CD4-positive, alpha-beta T cell (primary cell): ENCODE data around the gene MAPK11. TPM values are rescaled to one million over a fixed set of nuclear protein-coding genes. Genes with fewer than 3 reads are reported as not detected.
A peak's percentile ranks its signal among the peaks of the same experiment; 100 is the strongest.

ENCODE experiments used
- ATAC-seq: fragments of 200-7000 bp; cut with Tn5 transposase; one replicate; pipeline ENCODE4 v1.10.0; 2022; ENCODE audit warnings: mild to moderate bottlenecking; ENCODE audit not compliant: poor library complexity
- CTCF ChIA-PET: fragments of 350-600 bp; sonication (Branson Sonifier 250); formaldehyde crosslinking; loops from one replicate; lab custom pipeline; 2021; ENCODE audit warnings: antibody characterized with exemption, inconsistent platforms; lab: Charles Lee
- POLR2A ChIA-PET: fragments of 350-600 bp; sonication (Branson Sonifier 250); formaldehyde crosslinking; loops from one replicate; lab custom pipeline; 2021; ENCODE audit warnings: antibody characterized with exemption, inconsistent platforms; lab: Charles Lee
- DNase-seq, 14 experiments: peaks; one replicate each; pipeline ENCODE4 v3.0.0-alpha.2; 2013 to 2020; ENCODE audit warnings: mixed read lengths in 2 of 14
- H3K27ac ChIP-seq, 2 donors: one replicate each; pipeline versions ENCODE4 v1.5.1 to v1.7.0; 2013; ENCODE audit warnings: low read length in 2 of 2, low read depth in 1 of 2, mild to moderate bottlenecking in 1 of 2
- H3K27me3 ChIP-seq, 2 experiments: 1 replicate in 1 of 2; 2 replicates in 1 of 2; pipeline versions ENCODE4 v1.6.1 to v1.7.0; 2013; ENCODE audit warnings: low read length in 2 of 2, control low read depth in 1 of 2, mild to moderate bottlenecking in 1 of 2, moderate library complexity in 1 of 2; ENCODE audit not compliant: insufficient read depth in 2 of 2, control insufficient read depth in 1 of 2
- H3K36me3 ChIP-seq: one replicate; pipeline ENCODE4 v1.6.1; 2013; ENCODE audit warnings: low read length, control low read depth; ENCODE audit not compliant: insufficient read depth
- H3K4me1 ChIP-seq: one replicate; pipeline ENCODE4 v1.6.1; 2013; ENCODE audit warnings: low read length, control low read depth; ENCODE audit not compliant: insufficient read depth
- H3K4me3 ChIP-seq: one replicate; pipeline ENCODE4 v1.5.1; 2013; ENCODE audit warnings: mild to moderate bottlenecking, low read length, moderate library complexity
- H3K9me3 ChIP-seq, 2 experiments: 1 replicate in 1 of 2; 2 replicates in 1 of 2; pipeline versions ENCODE4 v1.6.1 to v1.7.0; 2013; ENCODE audit warnings: low read length in 2 of 2, mild to moderate bottlenecking in 2 of 2, control low read depth in 1 of 2, moderate library complexity in 1 of 2; ENCODE audit not compliant: control insufficient read depth in 1 of 2, insufficient read depth in 1 of 2
- H3K27ac Mint-ChIP-seq: one replicate; pipeline ENCODE4 v1.8.0; 2020; ENCODE audit warnings: mixed read lengths
- H3K27me3 Mint-ChIP-seq: one replicate; pipeline ENCODE4 v1.8.0; 2021; ENCODE audit warnings: mixed read lengths
- H3K36me3 Mint-ChIP-seq: one replicate; pipeline ENCODE4 v1.8.0; 2021; ENCODE audit warnings: low read depth, mixed read lengths
- H3K4me1 Mint-ChIP-seq: one replicate; pipeline ENCODE4 v1.8.0; 2021; ENCODE audit warnings: low read depth, mixed read lengths
- H3K4me3 Mint-ChIP-seq: one replicate; pipeline ENCODE4 v1.8.0; 2020; ENCODE audit warnings: mild to moderate bottlenecking, mixed read lengths
- H3K9me3 Mint-ChIP-seq: one replicate; pipeline ENCODE4 v1.8.0; 2020; ENCODE audit warnings: mixed read lengths
- CTCF ChIP-seq: fragments of 200-600 bp; IDR thresholded peaks from one replicate; pipeline ENCODE4 v1.8.0; 2022; ENCODE audit warnings: antibody characterized with exemption, mild to moderate bottlenecking
- intact Hi-C, 2 experiments: fragments of 100-400 bp; cut with DNase I in 1 of 2; cut with micrococcal nuclease in 1 of 2; formaldehyde crosslinking; loops; one replicate each; pipeline versions ENCODE4 v1.15.1 to v1.9.0; 2023 to 2025; cut with DNase I, micrococcal nuclease
- total RNA-seq, 174 experiments: library from RNA in 2 of 174; stranded (reverse) in 2 of 174; gene quantifications; one replicate each; pipeline ENCODE4 v1.2.3 and lab custom pipeline; 2021 to 2026

Gene MAPK11
- total RNA-seq, 2 experiments from 2014 or later = 4.2 to 4.9 TPM

DNA sequence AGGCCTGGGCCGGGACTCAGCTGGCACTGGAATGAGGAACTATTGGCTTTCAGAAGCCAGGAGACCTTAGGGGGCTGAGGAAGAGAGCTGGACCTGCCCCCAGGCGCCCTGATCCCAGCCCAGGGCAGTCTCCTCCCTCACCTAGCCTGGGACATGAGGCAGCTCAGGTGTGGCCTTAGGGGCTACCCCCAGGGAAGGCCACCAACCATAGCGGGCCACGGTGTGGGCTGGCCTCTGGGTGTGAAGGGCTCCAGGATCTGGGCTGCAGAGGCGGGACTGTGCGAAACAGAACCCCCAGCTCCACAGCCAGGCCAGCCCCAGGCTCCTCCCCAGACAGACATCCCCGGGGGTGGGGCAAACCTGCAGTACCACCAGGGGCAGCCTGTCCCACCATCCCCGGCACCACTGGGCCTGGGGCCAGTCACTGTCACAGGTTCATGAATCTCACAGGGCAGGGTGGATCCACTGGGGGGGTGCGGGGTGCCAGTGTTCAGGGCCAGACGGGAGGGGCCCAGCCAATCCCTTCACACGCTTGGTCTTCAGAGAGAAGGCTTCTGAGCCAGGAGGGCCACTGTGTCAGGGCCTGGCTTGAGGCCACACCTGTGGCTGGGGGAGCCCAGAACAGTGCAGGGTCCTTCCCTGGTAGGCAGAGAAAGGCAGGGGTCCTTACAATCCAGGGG, 33.8 kb upstream of the MAPK11 start:
- Mint-ChIP-seq H3K4me1 (no peaks in the 10 kb centered on the region), H3K27ac (no peak overlapping the region), H3K36me3 (no peaks in the 10 kb centered on the region), H3K27me3 (peaks cover 31% of the 10 kb centered on the region), H3K4me3 (no peak overlapping the region), H3K9me3 (no peaks in the 10 kb centered on the region)
- POLR2A ChIA-PET = no interaction called here
- Histone ChIP-seq H3K9me3 (peaks cover 0 to 18% of the 10 kb centered on the region in 2 experiments), H3K27ac (no peak overlapping the region), H3K4me3 (no peak overlapping the region), H3K27me3 (peaks cover 34 to 42% of the 10 kb centered on the region in 2 experiments), H3K36me3 (no peaks in the 10 kb centered on the region), H3K4me1 (peaks cover 16% of the 10 kb centered on the region)
- CTCF ChIA-PET = no interaction called here
- intact Hi-C loops = no loop called here
- no peak for TF ChIP-seq CTCF
- DNase-seq = peak in 3 of 14 experiments; percentile 22 to 75 (median 64)
- ATAC-seq = no peak

- Mint-ChIP-seq H3K36me3 (no peaks in the 10 kb centered on the region), H3K4me1 (no peaks in the 10 kb centered on the region), H3K27me3 (peaks cover 30% of the 10 kb centered on the region), H3K27ac (no peak overlapping the region), H3K9me3 (no peaks in the 10 kb centered on the region), H3K4me3 (no peak overlapping the region)
- Histone ChIP-seq H3K4me3 (no peak overlapping the region), H3K36me3 (no peaks in the 10 kb centered on the region), H3K4me1 (peaks cover 16% of the 10 kb centered on the region), H3K27me3 (peaks cover 38 to 47% of the 10 kb centered on the region in 2 experiments), H3K9me3 (peaks cover 0 to 18% of the 10 kb centered on the region in 2 experiments), H3K27ac (no peak overlapping the region)
- ChIA-PET POLR2A (no interaction called here), CTCF (interaction anchor here (0.6 kb wide), 1 partner anchor 58 kb away, joined by 3 read pairs; no protein-coding TSS in a partner anchor)
- TF ChIP-seq CTCF = no peak
- no peak for DNase-seq
- no peak for ATAC-seq
- intact Hi-C loops = no loop called here
Measured at GRCh38 chr22:50303515-50303847, 33.3 kb upstream of the MAPK11 start.

- ChIA-PET POLR2A (no interaction called here), CTCF (no interaction called here)
- H3K27me3 ChIP-seq = peaks cover 40 to 44% of the 10 kb centered on the region in 2 experiments
- TF ChIP-seq CTCF = no peak
- no peak overlapping the region for H3K4me3 Mint-ChIP-seq
- H3K9me3 ChIP-seq = peaks cover 0 to 18% of the 10 kb centered on the region in 2 experiments
- ATAC-seq (no peak), DNase-seq (no peak)
- H3K4me1 Mint-ChIP-seq = no peaks in the 10 kb centered on the region
- no peak overlapping the region for H3K27ac Mint-ChIP-seq
- intact Hi-C loops = no loop called here
- no peaks in the 10 kb centered on the region for H3K9me3 Mint-ChIP-seq
- no peaks in the 10 kb centered on the region for H3K36me3 Mint-ChIP-seq
- no peak overlapping the region for H3K4me3 ChIP-seq
- no peaks in the 10 kb centered on the region for H3K36me3 ChIP-seq
- H3K27ac ChIP-seq = no peak overlapping the region
- peaks cover 39% of the 10 kb centered on the region for H3K27me3 Mint-ChIP-seq
- H3K4me1 ChIP-seq = peaks cover 14% of the 10 kb centered on the region
Measured at GRCh38 chr22:50302564-50302963, 32.4 kb upstream of the MAPK11 start.
